ENCODE measurements around the gene IFT43. TPM values are rescaled to one million over a fixed set of nuclear protein-coding genes. Genes with fewer than 3 reads are reported as not detected.
A peak's percentile ranks its signal among the peaks of the same experiment; 100 is the strongest.

Gene IFT43
- total and polyA plus RNA-seq, 9 of the 15 experiments (the other 6 are each of a cell fraction or from before 2014, with no cell fraction given) = 4.9 to 12.8 (median 8.0) TPM

DNA sequence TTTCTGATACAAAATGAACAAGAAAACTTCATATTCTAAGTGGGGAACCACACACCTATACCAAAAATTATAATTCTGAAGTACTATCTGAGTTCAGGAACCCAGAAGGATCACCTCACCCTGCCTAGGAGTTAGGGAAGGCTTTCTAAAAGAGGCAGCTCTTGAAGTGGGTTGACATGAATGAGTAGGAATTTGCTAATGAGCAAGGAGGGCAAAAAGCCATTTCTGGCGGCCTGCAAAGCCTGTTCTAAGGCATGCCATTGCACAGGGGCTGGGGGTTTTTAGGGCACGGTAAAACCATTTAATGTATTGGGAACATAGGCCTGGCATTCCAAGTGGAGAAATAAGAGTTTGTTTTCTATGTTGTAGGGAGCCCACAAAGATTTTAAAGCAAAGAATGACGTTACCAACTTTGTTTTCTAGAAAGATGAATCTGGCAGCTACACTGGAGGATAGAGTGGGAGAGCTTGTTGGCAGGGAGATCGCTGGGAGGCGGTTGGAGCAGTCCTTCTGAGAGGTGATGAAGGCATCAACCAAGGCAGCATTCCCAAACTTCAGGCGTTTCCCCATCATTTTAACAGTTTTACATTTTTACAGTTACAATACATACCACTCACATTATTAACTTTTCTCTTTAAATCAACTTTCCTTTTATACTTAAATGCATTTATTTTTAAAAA is 14.1 kb downstream of the IFT43 start:
- Histone ChIP-seq H2AFZ (ENCODE audit: low read depth, low read length) (no peak overlapping the region), H3K4me2 (ENCODE audit: insufficient read depth, low read length) (no peak overlapping the region), H3K9me1 (ENCODE audit: control insufficient read depth, insufficient read depth, low read length) (no peaks in the 10 kb centered on the region), H3K27me3 (ENCODE audit: control insufficient read depth in 2 of 2, insufficient read depth in 2 of 2, low read length in 2 of 2) (no peaks in the 10 kb centered on the region), H4K20me1 (replicated peaks; ENCODE audit: control insufficient read depth, insufficient read depth, low read length) (no peaks in the 10 kb centered on the region), H3K4me3 (no peak overlapping the region), H3K9ac (ENCODE audit: insufficient read depth in 1 of 2, low read depth in 2 of 2, low read length in 2 of 2) (no peak overlapping the region), H3K79me2 (ENCODE audit: control insufficient read depth, insufficient read depth, low read length) (no peaks in the 10 kb centered on the region), H3K36me3 (ENCODE audit: control insufficient read depth, insufficient read depth, low read length) (no peaks in the 10 kb centered on the region), H3K9me3 (replicated peaks; ENCODE audit: control insufficient read depth, insufficient read depth, low read depth, low read length) (no peaks in the 10 kb centered on the region), H3K27ac (ENCODE audit: extremely low read depth, low read depth, low read length) (no peak overlapping the region), H3K4me1 (replicated peaks in 1 of 2; ENCODE audit: control insufficient read depth in 2 of 2, insufficient read depth in 2 of 2, low read length in 2 of 2) (no peaks in the 10 kb centered on the region)
- no peak for ATAC-seq
- in situ Hi-C loops (cut with MboI) (no loop called here), intact Hi-C loops (cut with micrococcal nuclease) (no loop called here)
- FAIRE-seq = no peak
- BruUV-seq (replicated peaks) = no TSS peak
- TF ChIP-seq SMARCC2 (IDR thresholded peaks at IDR 0.05; ENCODE audit: low read depth) = no peak
- TF ChIP-seq, protein P1, sequence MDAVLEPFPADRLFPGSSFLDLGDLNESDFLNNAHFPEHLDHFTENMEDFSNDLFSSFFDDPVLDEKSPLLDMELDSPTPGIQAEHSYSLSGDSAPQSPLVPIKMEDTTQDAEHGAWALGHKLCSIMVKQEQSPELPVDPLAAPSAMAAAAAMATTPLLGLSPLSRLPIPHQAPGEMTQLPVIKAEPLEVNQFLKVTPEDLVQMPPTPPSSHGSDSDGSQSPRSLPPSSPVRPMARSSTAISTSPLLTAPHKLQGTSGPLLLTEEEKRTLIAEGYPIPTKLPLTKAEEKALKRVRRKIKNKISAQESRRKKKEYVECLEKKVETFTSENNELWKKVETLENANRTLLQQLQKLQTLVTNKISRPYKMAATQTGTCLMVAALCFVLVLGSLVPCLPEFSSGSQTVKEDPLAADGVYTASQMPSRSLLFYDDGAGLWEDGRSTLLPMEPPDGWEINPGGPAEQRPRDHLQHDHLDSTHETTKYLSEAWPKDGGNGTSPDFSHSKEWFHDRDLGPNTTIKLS (IDR thresholded peaks at IDR 0.05; ENCODE audit: borderline replicate concordance, low read depth) = no peak
- POLR2A ChIA-PET = no interaction called here
- WGBS (ENCODE audit: insufficient coverage, low coverage, missing lambda C conversion rate) = 40% methylated on average over 4 of the region's 6 CpGs
- CTCF ChIA-PET (ENCODE audit: low intra/inter-chr PET ratio) = no interaction called here
- DNase-seq (ENCODE audit: extremely low read depth in 1 of 4, low spot score in 3 of 4) = no peak

DNA sequence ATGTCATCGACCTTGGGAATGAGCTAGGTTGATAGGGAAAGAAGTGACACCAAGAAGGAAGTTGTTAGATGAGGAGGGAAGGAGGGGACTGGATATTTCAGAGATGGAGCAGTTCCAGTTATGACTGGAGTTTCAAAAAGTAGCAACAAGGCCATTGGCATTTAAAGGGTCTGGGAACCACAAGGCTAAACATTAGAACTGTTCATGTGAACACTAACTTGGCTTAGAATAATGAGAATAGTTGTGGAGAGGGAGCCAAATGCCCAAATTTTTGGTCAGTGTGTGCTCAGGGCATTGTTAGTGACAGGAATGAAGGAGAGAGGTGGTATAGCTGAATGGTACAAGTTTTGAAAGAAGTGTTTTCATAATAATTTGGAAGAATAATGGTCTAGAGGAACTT is 16.8 kb downstream of the IFT43 start:
- no peaks in the 10 kb centered on the region for H3K79me2 ChIP-seq (ENCODE audit: control insufficient read depth, insufficient read depth, low read length)
- FAIRE-seq = no peak

More for the DNA sequence above, 16.8 kb downstream of the IFT43 start:
- WGBS (ENCODE audit: insufficient coverage, low coverage, missing lambda C conversion rate) = 0% methylated on average over 1 of the region's 1 CpG
- intact Hi-C loops (cut with micrococcal nuclease) (no loop called here), in situ Hi-C loops (cut with MboI) (no loop called here)
- ATAC-seq (no peak), DNase-seq (ENCODE audit: extremely low read depth in 1 of 4, low spot score in 3 of 4) (no peak)
- Histone ChIP-seq H3K36me3 (ENCODE audit: control insufficient read depth, insufficient read depth, low read length) (no peaks in the 10 kb centered on the region), H3K4me3 (no peak overlapping the region), H3K9ac (ENCODE audit: insufficient read depth in 1 of 2, low read depth in 2 of 2, low read length in 2 of 2) (no peak overlapping the region), H3K9me3 (replicated peaks; ENCODE audit: control insufficient read depth, insufficient read depth, low read depth, low read length) (no peaks in the 10 kb centered on the region), H4K20me1 (replicated peaks; ENCODE audit: control insufficient read depth, insufficient read depth, low read length) (no peaks in the 10 kb centered on the region), H3K27ac (ENCODE audit: extremely low read depth, low read depth, low read length) (no peak overlapping the region), H3K27me3 (ENCODE audit: control insufficient read depth in 2 of 2, insufficient read depth in 2 of 2, low read length in 2 of 2) (no peaks in the 10 kb centered on the region), H3K4me1 (replicated peaks in 1 of 2; ENCODE audit: control insufficient read depth in 2 of 2, insufficient read depth in 2 of 2, low read length in 2 of 2) (no peaks in the 10 kb centered on the region), H2AFZ (ENCODE audit: low read depth, low read length) (no peak overlapping the region), H3K4me2 (ENCODE audit: insufficient read depth, low read length) (no peak overlapping the region), H3K9me1 (ENCODE audit: control insufficient read depth, insufficient read depth, low read length) (no peaks in the 10 kb centered on the region)
- ChIA-PET CTCF (ENCODE audit: low intra/inter-chr PET ratio) (no interaction called here), POLR2A (no interaction called here)
- TF ChIP-seq MIER1 (IDR thresholded peaks at IDR 0.05; ENCODE audit: low read depth) = no peak
- TF ChIP-seq, protein P2, sequence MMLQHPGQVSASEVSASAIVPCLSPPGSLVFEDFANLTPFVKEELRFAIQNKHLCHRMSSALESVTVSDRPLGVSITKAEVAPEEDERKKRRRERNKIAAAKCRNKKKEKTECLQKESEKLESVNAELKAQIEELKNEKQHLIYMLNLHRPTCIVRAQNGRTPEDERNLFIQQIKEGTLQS (IDR thresholded peaks at IDR 0.05) = 0 out of 2 replicates have a peak, but pooled peaks have one; percentile 16
- TF ChIP-seq, protein P2 (CRISPR knock-in tag; conservative IDR thresholded peaks at IDR 0.05) = no peak
- no TSS peak for BruUV-seq (replicated peaks)

All from K562 (cell line).